Caco-2 (cell line): ENCODE results near the gene NDRG4. TPM values are rescaled to one million over a fixed set of nuclear protein-coding genes. Genes with fewer than 3 reads are reported as not detected.

Source experiments
- BruUV-seq: library from RNA; stranded (reverse); fragments of 400-500 nt; replicated peaks from 2 replicates; lab custom pipeline; 2021; lab: Mats Ljungman, UMichigan
- CTCF ChIA-PET: fragments of 300-600 bp; sonication (Branson Sonifier 250); formaldehyde crosslinking; loops from one replicate; lab custom pipeline; 2022; ENCODE audit warnings: antibody characterized with exemption; lab: Charles Lee
- POLR2A ChIA-PET: fragments of 300-600 bp; sonication (Branson Sonifier 250); formaldehyde crosslinking; loops from one replicate; lab custom pipeline; 2022; ENCODE audit warnings: antibody characterized with exemption; lab: Charles Lee
- DNase-seq, 2 experiments: peaks; one replicate each; pipeline versions ENCODE4 v3.0.0 to v3.0.0-alpha.2; 2020 to 2022
- H3K27me3 ChIP-seq: replicated peaks from 2 replicates; pipeline ENCODE4 v1.6.0; 2011; ENCODE audit warnings: low read length; ENCODE audit not compliant: control insufficient read depth, insufficient read depth
- H3K36me3 ChIP-seq: 2 replicates; pipeline ENCODE4 v1.5.1; 2011; ENCODE audit warnings: low read length; ENCODE audit not compliant: control insufficient read depth, insufficient read depth
- H3K4me1 ChIP-seq: fragments of 250-450 bp; sonication (Bioruptor Pico); 2 replicates; pipeline ENCODE4 v1.5.1; 2020; ENCODE audit warnings: mild to moderate bottlenecking
- H3K4me3 ChIP-seq: 2 replicates; pipeline ENCODE4 v1.5.1; 2011; ENCODE audit warnings: low read depth, mild to moderate bottlenecking, control low read depth, low read length
- H3K9me3 ChIP-seq: fragments of 250-450 bp; sonication (Bioruptor Pico); 2 replicates; pipeline ENCODE4 v1.5.1; 2020; ENCODE audit warnings: mild to moderate bottlenecking, moderate library complexity
- H3K27ac Mint-ChIP-seq: one replicate; pipeline ENCODE4 v1.8.0; 2022; ENCODE audit warnings: mixed read lengths; ENCODE audit not compliant: unreplicated experiment
- H3K27me3 Mint-ChIP-seq: one replicate; pipeline ENCODE4 v1.8.0; 2022; ENCODE audit warnings: mixed read lengths; ENCODE audit not compliant: insufficient read depth, unreplicated experiment
- H3K36me3 Mint-ChIP-seq: one replicate; pipeline ENCODE4 v1.8.0; 2022; ENCODE audit warnings: mild to moderate bottlenecking, mixed read lengths; ENCODE audit not compliant: insufficient read depth, unreplicated experiment
- H3K4me1 Mint-ChIP-seq: one replicate; pipeline ENCODE4 v1.8.0; 2022; ENCODE audit warnings: low read depth, mixed read lengths; ENCODE audit not compliant: unreplicated experiment
- H3K4me3 Mint-ChIP-seq: one replicate; pipeline ENCODE4 v1.8.0; 2022; ENCODE audit warnings: mild to moderate bottlenecking, moderate library complexity, mixed read lengths; ENCODE audit not compliant: unreplicated experiment
- H3K9me3 Mint-ChIP-seq: one replicate; pipeline ENCODE4 v1.8.0; 2022; ENCODE audit warnings: mixed read lengths; ENCODE audit not compliant: unreplicated experiment
- intact Hi-C: fragments of 100-400 bp; cut with micrococcal nuclease; formaldehyde crosslinking; loops from one replicate; pipeline ENCODE4 v1.10.0; 2022; ENCODE audit not compliant: unreplicated experiment
- total RNA-seq: library from RNA; stranded (reverse); gene quantifications from 2 replicates; pipeline ENCODE4 v1.2.3, GENCODE V29; 2022
- TF ChIP-seq, protein P1 (sequence below), 2 experiments: fragments of 200-600 bp in 1 of 2; IDR thresholded peaks; 1 replicate in 1 of 2; 2 replicates in 1 of 2; pipeline versions ENCODE4 v1.5.1 to v1.8.0; 2011 to 2022; ENCODE audit warnings: antibody characterized with exemption in 1 of 2, control low read depth in 1 of 2, inconsistent platforms in 1 of 2, low read depth in 1 of 2, low read length in 1 of 2, mild to moderate bottlenecking in 1 of 2, moderate library complexity in 1 of 2; ENCODE audit not compliant: insufficient read depth in 1 of 2, severe bottlenecking in 1 of 2, unreplicated experiment in 1 of 2

Gene NDRG4
- total RNA-seq, 1 experiment from 2014 or later, result 10.7 TPM

DNA sequence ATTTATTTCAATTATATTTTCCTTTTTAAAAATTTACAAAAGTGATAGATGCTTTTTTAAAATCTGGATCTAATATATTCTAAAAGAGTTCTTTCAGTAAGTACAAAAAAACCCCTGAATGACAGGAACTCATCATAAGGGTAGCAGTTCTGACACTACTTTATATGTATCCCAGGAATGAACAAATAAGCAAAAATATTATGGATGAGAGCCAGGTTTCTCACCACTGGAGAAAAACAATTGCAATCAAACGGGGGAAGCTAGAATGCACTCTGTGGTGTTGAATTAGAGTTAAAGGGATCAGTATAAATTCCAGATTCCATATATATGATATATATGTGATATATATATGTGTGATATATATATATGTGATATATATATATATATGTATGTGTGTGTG is 23.2 kb upstream of the NDRG4 start:
- no TSS peak for BruUV-seq
- Mint-ChIP-seq H3K4me3 (no peak overlapping the region), H3K4me1 (no peaks in the 10 kb centered on the region), H3K36me3 (no peaks in the 10 kb centered on the region), H3K9me3 (no peaks in the 10 kb centered on the region), H3K27me3 (peaks cover 10% of the 10 kb centered on the region), H3K27ac (no peak overlapping the region)
- TF ChIP-seq, protein P1, sequence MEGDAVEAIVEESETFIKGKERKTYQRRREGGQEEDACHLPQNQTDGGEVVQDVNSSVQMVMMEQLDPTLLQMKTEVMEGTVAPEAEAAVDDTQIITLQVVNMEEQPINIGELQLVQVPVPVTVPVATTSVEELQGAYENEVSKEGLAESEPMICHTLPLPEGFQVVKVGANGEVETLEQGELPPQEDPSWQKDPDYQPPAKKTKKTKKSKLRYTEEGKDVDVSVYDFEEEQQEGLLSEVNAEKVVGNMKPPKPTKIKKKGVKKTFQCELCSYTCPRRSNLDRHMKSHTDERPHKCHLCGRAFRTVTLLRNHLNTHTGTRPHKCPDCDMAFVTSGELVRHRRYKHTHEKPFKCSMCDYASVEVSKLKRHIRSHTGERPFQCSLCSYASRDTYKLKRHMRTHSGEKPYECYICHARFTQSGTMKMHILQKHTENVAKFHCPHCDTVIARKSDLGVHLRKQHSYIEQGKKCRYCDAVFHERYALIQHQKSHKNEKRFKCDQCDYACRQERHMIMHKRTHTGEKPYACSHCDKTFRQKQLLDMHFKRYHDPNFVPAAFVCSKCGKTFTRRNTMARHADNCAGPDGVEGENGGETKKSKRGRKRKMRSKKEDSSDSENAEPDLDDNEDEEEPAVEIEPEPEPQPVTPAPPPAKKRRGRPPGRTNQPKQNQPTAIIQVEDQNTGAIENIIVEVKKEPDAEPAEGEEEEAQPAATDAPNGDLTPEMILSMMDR (IDR thresholded peaks at IDR 0.05; ENCODE audit: insufficient read depth in 1 of 2, low read depth in 1 of 2, low read length in 1 of 2, severe bottlenecking in 1 of 2, unreplicated experiment in 1 of 2), result no peak
- Histone ChIP-seq H3K4me1 (no peaks in the 10 kb centered on the region), H3K4me3 (no peak overlapping the region), H3K36me3 (no peaks in the 10 kb centered on the region), H3K9me3 (no peaks in the 10 kb centered on the region), H3K27me3 (no peaks in the 10 kb centered on the region)
- intact Hi-C loops, result no loop called here
- ChIA-PET CTCF (interaction anchor here (0.6 to 1.8 kb wide), 2 partner anchors 10 to 184 kb away, joined by 4 read pairs; no protein-coding TSS in a partner anchor), POLR2A (no interaction called here)
- DNase-seq, result no peak

DNA sequence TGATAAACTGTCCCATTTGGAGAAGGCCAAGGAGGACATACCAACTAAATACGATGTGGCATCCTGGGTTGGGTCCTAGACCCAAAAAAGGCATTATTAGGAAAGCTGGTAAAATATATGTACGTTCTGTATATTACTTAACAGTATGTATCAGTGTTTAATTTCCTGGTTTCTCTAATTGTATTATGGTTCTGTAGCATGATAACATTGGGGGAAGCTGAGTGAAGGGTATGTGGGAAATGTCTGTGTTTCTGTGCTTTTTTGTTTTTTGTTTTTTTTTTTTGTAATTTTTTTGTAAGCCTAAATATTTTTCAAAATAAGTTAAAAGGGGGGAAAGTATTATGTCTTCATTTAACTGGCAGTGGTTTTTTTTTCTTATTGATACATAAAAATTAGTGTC is 21.5 kb upstream of the NDRG4 start:
- Mint-ChIP-seq H3K27ac (no peak overlapping the region), H3K9me3 (no peaks in the 10 kb centered on the region), H3K27me3 (peaks cover 9% of the 10 kb centered on the region), H3K4me3 (no peak overlapping the region), H3K4me1 (no peaks in the 10 kb centered on the region), H3K36me3 (no peaks in the 10 kb centered on the region)
- H3K4me1 ChIP-seq, result no peaks in the 10 kb centered on the region
- TF ChIP-seq, protein P1 (IDR thresholded peaks at IDR 0.05; ENCODE audit: insufficient read depth in 1 of 2, low read depth in 1 of 2, low read length in 1 of 2, severe bottlenecking in 1 of 2, unreplicated experiment in 1 of 2), result no peak
- H3K4me3 ChIP-seq, result no peak overlapping the region
- CTCF ChIA-PET, result interaction anchor here (1.8 kb wide), 1 partner anchor 9 kb away, joined by 4 read pairs; no protein-coding TSS in a partner anchor
- BruUV-seq, result no TSS peak
- POLR2A ChIA-PET, result no interaction called here
- H3K9me3 ChIP-seq, result no peaks in the 10 kb centered on the region
- intact Hi-C loops, result no loop called here
- no peaks in the 10 kb centered on the region for H3K36me3 ChIP-seq
- DNase-seq, result no peak
- H3K27me3 ChIP-seq, result no peaks in the 10 kb centered on the region

DNA sequence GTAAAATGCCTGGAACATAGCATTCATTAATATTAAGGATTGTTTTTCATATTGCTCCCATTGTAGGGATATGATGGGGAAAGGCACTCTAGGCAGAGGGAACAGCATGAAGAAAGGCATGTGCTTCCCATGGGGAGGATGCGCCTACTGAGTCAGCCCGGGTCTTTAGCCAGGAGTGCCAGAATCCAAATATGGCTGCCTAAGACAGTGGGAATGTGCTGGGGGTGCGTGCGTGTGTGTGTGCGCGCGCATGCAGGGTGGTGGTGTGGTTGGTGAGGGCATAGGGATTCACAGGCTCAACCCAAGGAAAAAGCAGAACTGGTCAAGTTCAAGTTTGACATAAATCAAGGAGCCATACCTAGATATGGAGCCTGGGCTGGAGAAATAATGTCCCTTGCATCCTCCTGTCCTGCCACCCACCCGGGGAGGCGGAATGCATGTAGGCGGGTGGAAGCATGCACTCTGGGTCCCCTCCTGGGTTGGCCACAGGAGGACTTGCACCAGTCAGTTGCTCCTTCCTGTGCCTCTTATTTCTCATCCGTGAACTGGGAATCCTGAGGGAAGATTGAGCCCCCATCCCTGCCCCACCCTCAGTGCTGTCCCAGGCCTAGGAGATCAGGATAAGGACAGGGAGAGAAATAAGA is 18.6 kb upstream of the NDRG4 start:
- Histone ChIP-seq H3K4me1 (no peaks in the 10 kb centered on the region), H3K4me3 (no peak overlapping the region), H3K36me3 (no peaks in the 10 kb centered on the region), H3K9me3 (no peaks in the 10 kb centered on the region), H3K27me3 (no peaks in the 10 kb centered on the region)
- TF ChIP-seq, protein P1 (IDR thresholded peaks at IDR 0.05; ENCODE audit: insufficient read depth in 1 of 2, low read depth in 1 of 2, low read length in 1 of 2, severe bottlenecking in 1 of 2, unreplicated experiment in 1 of 2), result no peak
- intact Hi-C loops, result no loop called here
- H3K4me3 Mint-ChIP-seq, result no peak overlapping the region
- POLR2A ChIA-PET, result no interaction called here
- no peak for DNase-seq
- no peak overlapping the region for H3K27ac Mint-ChIP-seq
- no peaks in the 10 kb centered on the region for H3K4me1 Mint-ChIP-seq
- H3K27me3 Mint-ChIP-seq, result peaks cover 3% of the 10 kb centered on the region
- CTCF ChIA-PET, result no interaction called here
- no peaks in the 10 kb centered on the region for H3K9me3 Mint-ChIP-seq
- no TSS peak for BruUV-seq
- H3K36me3 Mint-ChIP-seq, result no peaks in the 10 kb centered on the region
